ENCODE measurements around the gene ALG9.

The ALG9 gene

DNA sequence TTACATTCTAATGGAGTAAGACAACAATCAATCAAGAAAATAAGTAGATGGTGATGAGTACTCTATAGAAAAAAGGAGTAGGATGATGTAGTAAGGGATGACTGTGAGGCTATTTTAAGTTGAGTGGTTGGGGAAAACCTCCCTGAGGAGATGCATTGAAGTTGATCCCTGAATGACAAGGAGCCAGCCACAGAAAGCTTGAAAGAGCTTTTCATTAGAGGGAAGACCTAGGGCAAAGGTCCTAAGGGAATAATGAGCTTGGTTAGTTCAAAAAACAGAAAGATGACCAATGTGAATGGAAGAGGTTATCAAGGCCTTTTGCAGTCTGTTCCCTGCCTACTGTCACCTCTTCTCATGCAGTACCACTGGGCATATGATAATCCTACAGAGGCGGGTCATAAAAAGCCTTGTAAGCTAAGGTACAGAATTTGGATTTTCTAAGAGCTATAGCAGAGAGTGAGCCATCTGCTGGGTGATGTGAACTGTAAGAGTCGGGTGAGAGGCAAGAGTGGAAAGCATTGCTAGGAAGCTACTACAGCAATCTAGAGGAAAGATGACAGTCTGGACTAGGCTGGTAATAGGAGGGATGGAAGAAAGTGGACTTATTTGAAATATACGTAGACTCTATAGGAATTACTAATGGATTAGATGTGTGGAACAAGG is 108.3 kb downstream of the ALG9 start:
- DNase-seq: no peak

DNA sequence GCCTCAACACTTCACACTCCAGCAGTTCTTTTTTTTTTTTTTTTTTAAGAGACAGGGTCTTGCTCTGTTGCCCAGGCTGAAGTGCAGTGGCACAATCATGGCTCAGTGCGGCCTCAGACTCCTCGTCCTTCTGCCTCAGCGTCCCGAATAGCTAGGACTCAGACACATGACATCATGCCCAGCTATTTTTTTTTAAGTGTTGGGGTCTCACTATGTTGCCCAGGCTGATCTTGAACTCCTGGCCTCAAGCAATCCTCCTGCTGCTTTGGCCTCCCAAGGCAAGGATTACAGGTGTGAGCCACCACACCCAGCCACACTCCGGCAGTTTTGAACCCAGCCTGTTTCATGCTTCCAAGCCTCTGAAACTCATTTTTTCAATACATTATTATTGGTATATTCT is 108.9 kb downstream of the ALG9 start:
- no peak for DNase-seq

DNA sequence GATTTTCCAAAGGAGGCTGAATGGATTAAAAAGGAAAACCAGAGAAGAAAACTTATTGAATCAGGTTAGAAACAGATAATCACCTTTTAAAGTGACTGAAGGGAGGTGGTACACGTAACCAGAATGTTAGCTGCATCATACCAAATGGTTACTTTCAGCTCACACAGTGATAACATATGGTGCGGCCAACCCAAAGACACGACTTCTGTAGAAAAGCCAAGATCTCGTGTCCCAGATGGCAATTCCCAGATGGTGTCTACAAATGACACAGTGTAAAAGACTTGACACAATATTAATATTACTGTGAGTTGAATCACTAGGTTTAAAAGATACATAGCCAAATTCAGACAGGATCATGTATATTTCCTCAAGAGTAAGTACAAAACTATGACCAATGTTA is 110.3 kb downstream of the ALG9 start:
- DNase-seq: peak; percentile 8

DNA sequence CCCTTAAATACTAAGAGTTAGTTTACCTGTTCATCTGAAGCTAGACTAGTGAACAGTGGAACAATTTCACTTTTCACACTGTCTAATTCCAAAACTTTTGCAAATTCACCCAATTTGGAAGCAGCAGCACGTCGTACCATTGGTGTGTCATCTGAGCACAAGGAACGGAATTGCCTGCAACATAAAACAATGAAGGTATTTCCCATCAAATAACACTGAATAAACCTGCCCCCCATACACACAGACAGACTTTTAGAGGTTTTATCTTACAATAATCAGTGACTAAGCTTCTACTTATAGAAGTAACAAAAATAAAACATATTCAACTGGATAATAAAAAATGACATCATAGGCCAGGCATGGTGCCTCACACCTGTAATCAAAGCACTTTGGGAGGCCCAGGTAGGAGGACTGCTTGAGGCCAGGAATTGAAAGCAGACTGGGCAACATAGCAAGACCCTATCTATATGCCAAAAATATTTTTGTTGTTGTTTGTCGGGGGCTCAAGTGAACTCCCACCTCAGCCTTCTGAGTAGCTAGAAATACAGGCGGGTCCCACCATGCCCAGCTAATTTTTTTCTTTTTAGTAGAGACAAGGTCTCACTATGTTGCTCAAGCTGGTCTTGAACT is 111.5 kb downstream of the ALG9 start:
- no peak for DNase-seq

DNA sequence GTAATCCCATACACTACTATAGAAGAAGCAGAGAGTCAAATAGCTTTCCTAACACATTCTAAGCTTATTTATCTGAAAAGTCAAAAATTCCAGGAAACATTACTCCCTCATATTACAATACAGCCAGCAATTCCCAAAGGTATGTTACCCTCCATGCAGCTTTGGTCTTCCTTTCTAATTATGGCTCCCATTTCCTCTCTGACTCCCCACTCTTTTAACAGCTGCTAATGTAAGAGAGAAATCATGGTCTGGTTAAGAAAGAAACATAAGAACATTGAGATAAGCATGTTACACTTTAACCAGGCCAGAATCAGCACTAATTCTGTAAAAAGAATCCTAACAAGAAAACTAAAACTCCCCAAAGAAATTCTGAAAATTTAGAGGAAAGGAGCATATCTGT is 112.0 kb downstream of the ALG9 start:
- no peak for DNase-seq

DNA sequence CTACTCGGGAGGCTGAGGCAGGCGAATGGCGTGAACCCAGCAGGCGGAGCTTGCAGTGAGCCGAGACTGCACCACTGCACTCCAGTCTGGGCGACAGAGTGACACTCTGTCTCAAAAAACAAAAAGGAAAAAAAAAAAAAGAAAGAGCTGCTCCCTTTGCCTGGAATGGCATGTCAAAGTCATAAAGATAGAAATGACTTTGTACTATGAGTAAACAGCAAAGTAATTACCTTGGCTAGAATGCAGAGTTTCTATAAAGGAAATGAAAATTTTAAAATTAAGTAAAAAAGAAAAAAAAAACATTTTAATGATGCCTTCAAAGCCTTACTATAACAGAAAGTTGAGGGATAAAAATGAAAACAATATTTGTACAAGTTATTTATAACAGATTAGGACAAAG is 115.3 kb downstream of the ALG9 start:
- DNase-seq: no peak

DNA sequence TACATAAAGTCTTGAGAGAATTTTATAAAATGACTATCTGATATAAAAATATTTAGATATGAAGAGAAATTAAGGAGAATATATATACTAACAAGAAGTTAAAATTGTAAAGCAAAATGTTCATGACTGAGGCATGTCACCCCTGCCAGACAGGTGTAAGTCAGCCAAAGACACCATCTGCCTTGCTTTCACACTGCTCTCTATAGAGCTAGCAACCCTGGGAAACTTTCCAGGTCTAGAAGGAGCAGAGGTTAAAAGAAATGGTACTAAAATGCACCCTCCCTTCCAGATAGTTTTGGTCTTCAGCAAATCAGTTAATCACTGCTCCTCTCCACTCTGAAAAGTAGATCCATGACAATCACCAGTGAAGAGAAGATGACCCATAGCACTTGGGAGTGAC is 121.7 kb downstream of the ALG9 start:
- no peak for DNase-seq

DNA sequence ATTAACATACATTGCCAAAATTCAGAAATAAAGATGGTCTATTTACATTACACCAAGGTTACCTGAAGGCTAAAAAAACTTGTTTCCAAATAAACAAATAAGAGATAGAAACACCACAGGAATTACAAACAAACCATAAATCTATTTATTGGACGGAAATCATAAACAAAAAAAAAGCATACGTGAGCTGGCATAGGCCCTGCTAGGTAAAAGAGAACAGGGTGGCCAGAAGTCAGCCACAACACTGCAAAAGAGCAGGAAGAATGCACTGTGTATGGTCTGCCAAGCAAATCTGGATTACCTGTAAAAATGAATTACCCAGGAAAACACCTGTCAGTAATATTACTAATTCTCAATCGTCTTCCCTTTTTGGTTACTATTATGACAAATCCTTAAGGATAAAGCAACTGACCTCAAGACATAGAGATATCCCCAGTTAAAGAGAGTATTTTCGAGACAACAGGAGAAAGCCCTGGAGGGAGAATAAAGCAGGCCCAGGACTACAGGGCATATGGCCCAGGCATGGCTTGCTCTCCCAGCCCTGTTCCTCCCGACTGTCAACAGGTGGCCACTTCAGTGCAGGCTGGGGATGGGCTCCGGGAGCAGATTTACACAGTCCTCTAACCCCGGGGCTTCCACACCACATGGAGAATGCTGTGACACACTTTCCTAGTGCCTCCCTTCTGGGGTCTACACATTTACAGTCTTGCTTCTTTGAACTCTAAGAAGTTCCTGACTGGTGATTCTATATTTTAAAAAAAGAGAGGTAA is 123.2 kb downstream of the ALG9 start:
- DNase-seq: peak; percentile 45

DNA sequence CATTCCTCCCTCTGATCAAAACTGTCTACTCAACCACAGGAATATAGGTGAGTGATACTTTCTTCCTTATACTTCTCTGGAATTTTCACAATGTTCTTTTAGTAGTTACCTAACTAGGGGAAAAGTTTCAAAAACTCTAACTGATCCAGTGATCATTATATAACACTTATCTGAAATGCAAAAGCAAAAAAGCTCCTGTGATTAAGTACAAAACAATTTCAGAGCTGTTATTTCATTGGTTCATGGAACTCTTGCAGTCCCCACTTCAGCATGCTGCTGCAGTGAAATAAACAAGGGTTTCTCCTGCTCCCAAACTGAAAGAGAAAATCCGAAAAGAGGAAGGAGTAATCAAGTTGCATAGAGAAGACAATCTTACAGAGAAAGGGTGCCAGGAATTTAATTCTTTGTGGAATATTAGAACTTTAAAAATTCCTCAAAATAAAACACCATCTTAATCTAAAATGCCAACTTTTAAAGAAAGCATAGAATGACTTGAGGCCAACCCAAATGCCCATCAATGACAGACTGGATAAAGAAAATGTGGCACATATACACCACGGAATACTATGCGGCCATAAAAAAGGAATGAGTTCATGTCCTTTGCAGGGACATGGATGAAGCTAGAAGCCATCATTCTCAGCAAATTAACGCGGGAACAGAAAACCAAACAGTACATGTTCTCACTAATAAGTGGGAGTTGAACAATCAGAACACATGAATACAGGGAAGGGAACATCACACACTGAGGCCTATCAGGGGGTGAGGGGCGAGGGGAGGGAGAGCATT is 125.5 kb downstream of the ALG9 start:
- DNase-seq: no peak

DNA sequence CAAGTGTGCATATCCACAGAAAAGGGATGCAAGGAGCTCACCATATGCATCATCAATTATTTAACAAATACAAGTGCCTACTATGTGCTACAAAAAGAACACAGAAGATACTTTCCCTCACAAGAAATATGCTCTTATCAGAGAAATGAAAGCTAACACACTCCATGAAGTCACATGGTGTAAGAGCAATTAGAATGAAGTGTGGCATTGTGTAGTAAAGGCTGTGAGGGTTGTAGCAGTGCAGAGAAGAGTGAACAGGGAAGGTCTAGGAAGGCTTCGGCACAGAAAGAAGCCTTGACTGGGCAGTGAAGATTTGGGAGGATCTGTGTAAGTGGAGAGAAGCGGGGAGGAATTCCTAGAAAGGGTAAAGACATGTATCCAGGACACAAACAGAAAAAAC is 127.7 kb downstream of the ALG9 start:
- no peak for DNase-seq

DNA sequence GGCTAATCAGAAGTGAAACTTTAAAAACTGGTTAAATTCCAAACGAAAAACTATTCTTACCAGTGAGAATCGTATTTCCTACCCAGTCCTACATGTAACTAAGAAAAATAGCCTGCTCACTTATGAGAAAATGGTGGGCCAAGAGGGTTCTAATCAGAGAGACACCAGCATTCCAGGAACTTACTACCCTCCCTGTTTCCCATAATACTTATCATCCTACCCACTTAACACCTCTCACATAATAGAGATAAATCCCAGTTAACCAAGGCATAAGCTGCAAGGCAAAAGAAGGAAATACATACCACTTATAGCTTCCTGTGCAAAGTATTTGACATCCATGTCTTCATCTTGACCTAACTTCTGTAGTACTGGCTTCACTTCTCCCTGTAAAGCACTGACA is 129.6 kb downstream of the ALG9 start:
- DNase-seq: no peak

DNA sequence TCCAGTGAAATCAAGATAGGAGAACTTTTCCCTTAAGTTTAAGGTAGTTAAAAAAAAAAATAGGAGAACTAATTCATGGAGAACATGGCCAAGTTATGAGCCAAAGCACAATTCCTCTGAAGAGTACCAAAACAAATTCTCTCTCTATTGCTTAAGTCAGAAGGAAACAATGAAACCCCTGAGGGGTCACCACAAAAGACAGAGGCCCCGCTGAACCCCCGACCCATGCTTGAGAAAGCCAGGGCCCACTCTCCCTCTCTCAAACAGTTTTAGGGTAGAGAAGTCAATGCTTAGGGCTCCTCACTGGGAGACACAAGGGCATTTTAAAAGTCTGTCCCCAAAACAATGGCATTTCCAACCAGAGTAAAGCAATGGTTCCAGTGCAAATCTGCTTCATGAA is 132.1 kb downstream of the ALG9 start:
- no peak for DNase-seq

DNA sequence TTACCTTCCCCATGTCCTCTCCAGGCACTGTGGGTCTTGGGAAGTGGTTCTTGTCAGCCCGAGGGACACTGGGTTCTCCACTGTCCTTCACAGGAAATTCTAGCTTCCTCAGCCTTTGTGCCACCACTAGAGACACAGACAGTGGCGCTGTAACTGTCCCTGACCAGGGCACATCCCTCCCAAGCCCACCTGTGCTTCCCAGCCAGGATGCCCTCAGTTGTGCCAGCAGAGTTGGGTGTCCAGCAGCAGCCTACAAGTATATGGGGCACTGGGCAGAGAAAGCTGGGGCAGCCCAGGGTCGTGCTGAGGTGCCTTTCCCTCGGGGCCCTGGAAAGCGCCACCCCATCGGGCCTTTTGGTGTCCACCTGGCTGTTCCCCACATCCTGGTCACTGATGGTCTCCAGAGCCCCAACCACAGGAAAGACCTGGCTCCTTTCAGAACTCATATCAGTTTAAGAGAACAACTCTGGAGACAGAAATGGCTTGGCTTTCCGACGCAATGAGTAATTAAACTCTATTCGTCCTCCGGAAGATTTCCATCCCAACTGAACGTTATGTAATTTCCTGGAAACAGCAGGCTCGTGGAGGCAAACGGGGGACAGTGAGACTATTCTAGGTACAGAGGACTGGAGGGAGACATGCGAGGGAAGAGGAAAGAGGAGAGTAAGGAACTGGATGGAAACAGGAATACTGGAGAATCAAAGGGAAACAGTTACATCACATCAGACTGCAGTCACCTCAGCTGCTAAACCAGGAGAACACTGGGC is 133.8 kb downstream of the ALG9 start:
- DNase-seq: no peak

DNA sequence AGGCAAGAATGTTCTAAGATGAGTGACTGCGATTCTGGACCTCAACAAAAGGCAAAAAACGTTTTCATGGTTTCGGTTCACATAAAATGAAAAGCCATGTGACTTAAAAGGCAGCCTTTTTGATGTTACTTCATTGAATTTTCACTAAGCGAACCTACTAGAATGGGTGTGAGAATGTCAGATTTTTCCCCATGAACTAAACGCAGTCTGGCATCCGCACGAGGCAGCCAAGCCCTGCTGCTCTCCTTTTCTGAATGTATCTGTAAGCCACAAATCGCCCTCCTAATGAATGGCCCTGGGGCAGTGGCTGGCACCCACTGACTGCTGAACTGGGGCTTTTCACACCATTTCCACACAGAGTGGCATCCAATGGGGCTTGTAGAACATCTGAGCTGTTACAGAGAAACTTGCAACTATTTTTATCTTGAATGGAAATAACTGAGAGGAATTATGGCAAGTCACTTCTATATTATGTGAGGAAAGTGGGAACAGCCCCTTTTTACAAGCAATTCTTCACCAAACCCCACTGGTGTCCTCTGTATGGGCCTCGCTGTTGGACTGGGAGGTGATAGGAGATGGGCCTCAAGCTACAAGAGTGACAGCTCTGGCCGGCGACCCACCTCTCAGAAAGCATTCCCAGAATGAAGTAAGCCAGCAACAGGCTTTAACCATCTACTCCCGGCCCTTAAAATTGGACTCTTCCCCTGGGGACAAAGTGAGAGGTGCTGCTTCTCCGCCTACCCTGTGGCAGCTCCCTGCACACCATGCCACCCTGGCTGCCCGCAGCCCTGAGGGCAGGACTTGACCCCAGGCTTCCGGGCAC is 134.5 kb downstream of the ALG9 start:
- DNase-seq: no peak
